Measurements from ENCODE around the gene LRP8.

Gene LRP8

GRCh38 chr1:53266038-53266437 is 61.8 kb downstream of the LRP8 start:
- no peak for DNase-seq (ENCODE audit: low read depth in 2 of 3, low spot score in 1 of 3)

- DNase-seq (ENCODE audit: low read depth in 2 of 3, low spot score in 1 of 3), result no peak
Observed at GRCh38 chr1:53265581-53265980, 62.3 kb downstream of the LRP8 start.

GRCh38 chr1:53264048-53264447 is 63.8 kb downstream of the LRP8 start:
- DNase-seq (ENCODE audit: low read depth in 2 of 3, low spot score in 1 of 3), result no peak

- DNase-seq (ENCODE audit: low read depth in 2 of 3, low spot score in 1 of 3), result no peak
Observed at GRCh38 chr1:53262000-53262399, 65.9 kb downstream of the LRP8 start.

GRCh38 chr1:53260631-53261247 is 67.1 kb downstream of the LRP8 start:
- DNase-seq (ENCODE audit: low read depth in 2 of 3, low spot score in 1 of 3), result no peak

- no peak for DNase-seq (ENCODE audit: low read depth in 2 of 3, low spot score in 1 of 3)
Observed at GRCh38 chr1:53259932-53260331, 67.9 kb downstream of the LRP8 start.

GRCh38 chr1:53258216-53258615 is 69.7 kb downstream of the LRP8 start:
- DNase-seq (ENCODE audit: low read depth in 2 of 3, low spot score in 1 of 3), result no peak

GRCh38 chr1:53257454-53258081 is 70.3 kb downstream of the LRP8 start:
- no peak for DNase-seq (ENCODE audit: low read depth in 2 of 3, low spot score in 1 of 3)

- DNase-seq (ENCODE audit: low read depth in 2 of 3, low spot score in 1 of 3), result no peak
Observed at GRCh38 chr1:53256511-53257453, 71.1 kb downstream of the LRP8 start.

GRCh38 chr1:53255031-53255430 is 72.8 kb downstream of the LRP8 start:
- no peak for DNase-seq (ENCODE audit: low read depth in 2 of 3, low spot score in 1 of 3)

GRCh38 chr1:53254011-53254640 is 73.7 kb downstream of the LRP8 start:
- no peak for DNase-seq (ENCODE audit: low read depth in 2 of 3, low spot score in 1 of 3)

GRCh38 chr1:53250325-53250724 is 77.5 kb downstream of the LRP8 start:
- DNase-seq (ENCODE audit: low read depth in 2 of 3, low spot score in 1 of 3), result no peak

- no peak for DNase-seq (ENCODE audit: low read depth in 2 of 3, low spot score in 1 of 3)
Observed at GRCh38 chr1:53249706-53250105, 78.2 kb downstream of the LRP8 start.

- DNase-seq (ENCODE audit: low read depth in 2 of 3, low spot score in 1 of 3), result no peak
Observed at GRCh38 chr1:53246261-53247134, 81.4 kb downstream of the LRP8 start.

GRCh38 chr1:53244141-53244540 is 83.7 kb downstream of the LRP8 start:
- DNase-seq (ENCODE audit: low read depth in 2 of 3, low spot score in 1 of 3), result no peak

GRCh38 chr1:53242381-53242780 is 85.5 kb downstream of the LRP8 start:
- DNase-seq (ENCODE audit: low read depth in 2 of 3, low spot score in 1 of 3), result no peak

GRCh38 chr1:53241828-53242227 is 86.0 kb downstream of the LRP8 start:
- DNase-seq (ENCODE audit: low read depth in 2 of 3, low spot score in 1 of 3), result no peak

- DNase-seq (ENCODE audit: low read depth in 2 of 3, low spot score in 1 of 3), result peak; percentile 92 to 94 (median 93)
Observed at GRCh38 chr1:53238197-53239155, 89.4 kb downstream of the LRP8 start, which contains the start of gene MAGOH. MAGOH (minus strand) TSS chr1:53238518; CDS start chr1:53238448, 70 bp downstream.

- DNase-seq (ENCODE audit: low read depth in 2 of 3, low spot score in 1 of 3), result no peak
Observed at GRCh38 chr1:53237638-53238037, 90.2 kb downstream of the LRP8 start.
